Measurements from ENCODE around the gene TNS1. TPM values are rescaled to one million over a fixed set of nuclear protein-coding genes. Genes with fewer than 3 reads are reported as not detected.

The TNS1 gene
- total RNA-seq, 1 donor from 2014 or later, result 219 TPM

DNA sequence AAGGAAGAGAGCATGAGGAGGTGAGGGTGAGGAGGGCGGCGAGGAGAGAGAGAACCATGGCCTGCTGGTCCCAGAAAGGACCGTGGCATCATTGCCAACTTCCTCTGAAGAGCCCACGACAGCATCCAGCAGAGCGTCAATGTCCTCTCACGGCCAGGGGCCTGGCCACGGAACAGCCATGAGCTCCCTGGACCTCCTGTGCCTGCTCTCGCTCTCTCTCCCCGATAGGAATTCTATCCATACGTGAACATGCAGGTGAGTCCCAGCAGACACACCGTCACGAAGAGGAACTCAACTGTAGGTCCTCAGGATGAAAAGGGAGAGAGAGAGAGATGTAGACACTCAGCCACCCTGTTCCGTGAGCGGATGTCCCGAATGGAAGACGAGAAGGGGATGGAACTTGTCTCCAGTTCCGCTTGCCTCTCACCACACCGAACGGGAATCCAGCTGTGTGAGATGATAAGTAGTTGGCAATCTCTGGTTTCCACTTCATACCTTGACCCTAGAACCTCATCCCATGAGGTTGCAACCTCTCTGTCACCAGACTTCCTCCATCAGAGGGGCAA, 107.6 kb downstream of the TNS1 start:
- Mint-ChIP-seq H3K4me3 (ENCODE audit: unreplicated experiment) (peak overlapping the region; percentile 4), H3K4me1 (ENCODE audit: low read depth, unreplicated experiment) (peaks cover 17% of the 10 kb centered on the region), H3K27ac (ENCODE audit: unreplicated experiment) (peak overlapping the region; percentile 34), H3K36me3 (ENCODE audit: low read depth, unreplicated experiment) (peaks cover 65% of the 10 kb centered on the region), H3K27me3 (ENCODE audit: low read depth, unreplicated experiment) (no peaks in the 10 kb centered on the region), H3K9me3 (ENCODE audit: unreplicated experiment) (no peaks in the 10 kb centered on the region)
- Histone ChIP-seq H3K36me3 (ENCODE audit: insufficient read depth, low read length) (peaks cover 53% of the 10 kb centered on the region), H3K27me3 (ENCODE audit: insufficient read depth, low read length) (no peaks in the 10 kb centered on the region), H3K9ac (ENCODE audit: low read length) (no peak overlapping the region), H3K79me2 (ENCODE audit: insufficient read depth, low read length) (peaks cover 42% of the 10 kb centered on the region), H3K9me3 (ENCODE audit: insufficient read depth, low read depth, low read length) (no peaks in the 10 kb centered on the region), H3K4me1 (ENCODE audit: insufficient read depth, low read length) (peaks cover 25% of the 10 kb centered on the region), H3K27ac (ENCODE audit: low read depth, low read length) (no peak overlapping the region), H4K20me1 (ENCODE audit: insufficient read depth, low read length) (peaks cover 92% of the 10 kb centered on the region), H3K4me2 (ENCODE audit: low read length) (no peak overlapping the region), H2AFZ (ENCODE audit: low read depth, low read length) (no peak overlapping the region), H3K4me3 (ENCODE audit: insufficient read depth, low read depth, low read length) (no peak overlapping the region)
- no peak for FAIRE-seq
- DNase-seq (ENCODE audit: low read depth), result no peak
- TF ChIP-seq EZH2 (IDR thresholded peaks at IDR 0.05; ENCODE audit: insufficient read depth, low read length), result no peak
- TF ChIP-seq, protein P1, sequence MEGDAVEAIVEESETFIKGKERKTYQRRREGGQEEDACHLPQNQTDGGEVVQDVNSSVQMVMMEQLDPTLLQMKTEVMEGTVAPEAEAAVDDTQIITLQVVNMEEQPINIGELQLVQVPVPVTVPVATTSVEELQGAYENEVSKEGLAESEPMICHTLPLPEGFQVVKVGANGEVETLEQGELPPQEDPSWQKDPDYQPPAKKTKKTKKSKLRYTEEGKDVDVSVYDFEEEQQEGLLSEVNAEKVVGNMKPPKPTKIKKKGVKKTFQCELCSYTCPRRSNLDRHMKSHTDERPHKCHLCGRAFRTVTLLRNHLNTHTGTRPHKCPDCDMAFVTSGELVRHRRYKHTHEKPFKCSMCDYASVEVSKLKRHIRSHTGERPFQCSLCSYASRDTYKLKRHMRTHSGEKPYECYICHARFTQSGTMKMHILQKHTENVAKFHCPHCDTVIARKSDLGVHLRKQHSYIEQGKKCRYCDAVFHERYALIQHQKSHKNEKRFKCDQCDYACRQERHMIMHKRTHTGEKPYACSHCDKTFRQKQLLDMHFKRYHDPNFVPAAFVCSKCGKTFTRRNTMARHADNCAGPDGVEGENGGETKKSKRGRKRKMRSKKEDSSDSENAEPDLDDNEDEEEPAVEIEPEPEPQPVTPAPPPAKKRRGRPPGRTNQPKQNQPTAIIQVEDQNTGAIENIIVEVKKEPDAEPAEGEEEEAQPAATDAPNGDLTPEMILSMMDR (IDR thresholded peaks at IDR 0.05; ENCODE audit: insufficient read depth, low read depth, low read length), result no peak

DNA sequence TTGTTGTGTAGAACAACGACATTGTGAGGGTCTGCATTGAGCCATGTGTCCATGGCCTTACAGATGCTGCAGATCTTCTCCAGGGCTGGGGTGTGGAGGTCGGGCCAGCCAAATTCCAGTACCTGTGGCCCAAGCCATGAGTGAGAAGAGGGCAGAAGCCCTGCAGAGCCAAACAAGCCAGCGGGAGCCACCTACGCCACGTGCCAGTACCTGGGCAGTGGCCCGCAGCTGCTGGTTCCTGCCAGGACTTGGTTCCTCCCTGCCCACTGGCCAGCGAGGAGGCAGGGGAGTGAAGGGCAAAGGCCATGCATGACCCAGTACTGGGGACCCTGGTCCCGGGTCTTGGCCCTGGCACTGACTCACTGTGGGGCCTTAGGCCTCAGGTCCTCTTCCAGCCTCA, 109.4 kb downstream of the TNS1 start:
- H3K4me1 Mint-ChIP-seq (ENCODE audit: low read depth, unreplicated experiment), result peaks cover 5% of the 10 kb centered on the region
- TF ChIP-seq EZH2 (IDR thresholded peaks at IDR 0.05; ENCODE audit: insufficient read depth, low read length), result no peak
- TF ChIP-seq, protein P1 (IDR thresholded peaks at IDR 0.05; ENCODE audit: insufficient read depth, low read depth, low read length), result no peak
- DNase-seq (ENCODE audit: low read depth), result no peak
- Histone ChIP-seq H3K9ac (ENCODE audit: low read length) (no peak overlapping the region), H3K27ac (ENCODE audit: low read depth, low read length) (no peak overlapping the region), H4K20me1 (ENCODE audit: insufficient read depth, low read length) (peaks cover 92% of the 10 kb centered on the region), H3K79me2 (ENCODE audit: insufficient read depth, low read length) (peaks cover 35% of the 10 kb centered on the region), H3K4me1 (ENCODE audit: insufficient read depth, low read length) (peaks cover 13% of the 10 kb centered on the region), H3K27me3 (ENCODE audit: insufficient read depth, low read length) (no peaks in the 10 kb centered on the region), H3K4me2 (ENCODE audit: low read length) (no peak overlapping the region), H3K36me3 (ENCODE audit: insufficient read depth, low read length) (peaks cover 66% of the 10 kb centered on the region), H3K4me3 (ENCODE audit: insufficient read depth, low read depth, low read length) (no peak overlapping the region), H2AFZ (ENCODE audit: low read depth, low read length) (no peak overlapping the region), H3K9me3 (ENCODE audit: insufficient read depth, low read depth, low read length) (no peaks in the 10 kb centered on the region)
- H3K4me3 Mint-ChIP-seq (ENCODE audit: unreplicated experiment), result no peak overlapping the region
- FAIRE-seq, result no peak
- no peaks in the 10 kb centered on the region for H3K27me3 Mint-ChIP-seq (ENCODE audit: low read depth, unreplicated experiment)
- H3K36me3 Mint-ChIP-seq (ENCODE audit: low read depth, unreplicated experiment), result peaks cover 73% of the 10 kb centered on the region
- no peak overlapping the region for H3K27ac Mint-ChIP-seq (ENCODE audit: unreplicated experiment)
- H3K9me3 Mint-ChIP-seq (ENCODE audit: unreplicated experiment), result no peaks in the 10 kb centered on the region

DNA sequence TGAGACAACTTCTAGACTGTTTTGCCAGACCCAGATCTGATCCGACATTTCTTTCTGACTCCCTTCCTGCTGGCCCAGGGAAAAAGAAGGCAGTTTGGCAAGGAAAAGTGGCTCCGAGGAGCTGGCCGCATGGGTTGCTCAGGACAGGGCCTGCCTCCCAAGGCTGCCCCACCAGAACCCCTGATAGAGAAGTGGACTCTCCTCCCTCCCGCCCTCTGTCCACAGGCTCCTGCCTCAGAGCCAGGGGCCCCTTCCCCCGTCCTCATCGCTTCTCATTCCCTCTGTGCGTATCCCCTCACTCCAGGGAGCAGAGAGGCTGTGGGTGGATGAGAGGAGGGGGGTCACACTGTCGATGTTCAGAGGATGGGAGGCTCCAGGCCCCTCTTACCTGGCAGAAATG, 110.2 kb downstream of the TNS1 start:
- FAIRE-seq (no peak), DNase-seq (ENCODE audit: low read depth) (no peak)
- TF ChIP-seq, protein P1 (IDR thresholded peaks at IDR 0.05; ENCODE audit: insufficient read depth, low read depth, low read length), result no peak
- no peak for TF ChIP-seq EZH2 (IDR thresholded peaks at IDR 0.05; ENCODE audit: insufficient read depth, low read length)
- peaks cover 5% of the 10 kb centered on the region for H3K4me1 Mint-ChIP-seq (ENCODE audit: low read depth, unreplicated experiment)
- H3K4me3 Mint-ChIP-seq (ENCODE audit: unreplicated experiment), result no peak overlapping the region
- Histone ChIP-seq H3K4me2 (ENCODE audit: low read length) (no peak overlapping the region), H3K27ac (ENCODE audit: low read depth, low read length) (no peak overlapping the region), H3K9me3 (ENCODE audit: insufficient read depth, low read depth, low read length) (no peaks in the 10 kb centered on the region), H3K4me1 (ENCODE audit: insufficient read depth, low read length) (peaks cover 13% of the 10 kb centered on the region), H3K4me3 (ENCODE audit: insufficient read depth, low read depth, low read length) (no peak overlapping the region), H3K79me2 (ENCODE audit: insufficient read depth, low read length) (peaks cover 26% of the 10 kb centered on the region), H3K9ac (ENCODE audit: low read length) (no peak overlapping the region), H4K20me1 (ENCODE audit: insufficient read depth, low read length) (peaks cover 92% of the 10 kb centered on the region), H2AFZ (ENCODE audit: low read depth, low read length) (no peak overlapping the region), H3K27me3 (ENCODE audit: insufficient read depth, low read length) (no peaks in the 10 kb centered on the region), H3K36me3 (ENCODE audit: insufficient read depth, low read length) (peaks cover 67% of the 10 kb centered on the region)
- H3K27ac Mint-ChIP-seq (ENCODE audit: unreplicated experiment), result no peak overlapping the region
- H3K9me3 Mint-ChIP-seq (ENCODE audit: unreplicated experiment), result no peaks in the 10 kb centered on the region
- H3K36me3 Mint-ChIP-seq (ENCODE audit: low read depth, unreplicated experiment), result peaks cover 78% of the 10 kb centered on the region
- H3K27me3 Mint-ChIP-seq (ENCODE audit: low read depth, unreplicated experiment), result no peaks in the 10 kb centered on the region
